Colonic mucosa (tissue), 4 donors: ENCODE data around the gene EVC. TPM values are rescaled to one million over a fixed set of nuclear protein-coding genes. Genes with fewer than 3 reads are reported as not detected.
A peak's percentile ranks its signal among the peaks of the same experiment; 100 is the strongest.

Experiments
- DNase-seq: peaks from one replicate; pipeline ENCODE4 v3.0.0-alpha.2; 2020
- H3K27ac ChIP-seq: fragments of 200-600 bp; one replicate; pipeline ENCODE4 v1.8.0; 2021
- H3K27me3 ChIP-seq: fragments of 200-600 bp; one replicate; pipeline ENCODE4 v1.8.0; 2021
- H3K36me3 ChIP-seq: fragments of 200-600 bp; one replicate; pipeline ENCODE4 v1.8.0; 2021
- H3K4me1 ChIP-seq: fragments of 200-600 bp; one replicate; pipeline ENCODE4 v1.8.0; 2021; ENCODE audit warnings: mild to moderate bottlenecking
- H3K4me3 ChIP-seq: fragments of 200-600 bp; one replicate; pipeline ENCODE4 v1.8.0; 2021
- H3K9ac ChIP-seq, 2 donors: one replicate each; pipeline ENCODE4 v1.7.0; 2013; ENCODE audit warnings: control low read depth in 2 of 2, low read depth in 2 of 2, low read length in 2 of 2
- H3K9me3 ChIP-seq: fragments of 200-600 bp; one replicate; pipeline ENCODE4 v1.8.0; 2021
- intact Hi-C: fragments of 100-400 bp; cut with DNase I; formaldehyde crosslinking; loops from one replicate; pipeline ENCODE4 v1.14.1; 2022
- total RNA-seq, 2 donors: library from RNA; stranded (reverse); fragmentation: NEBNext Ultra II Directional in 1 of 2; extraction: Animal tissue kit (Norgen Biotek cat#: 25700) in 1 of 2; gene quantifications; one replicate each; pipeline ENCODE4 v1.2.1, GENCODE V29; 2021
- TF ChIP-seq, protein P1 (sequence below): fragments of 200-600 bp; IDR thresholded peaks from one replicate; pipeline ENCODE4 v1.8.0; 2022; ENCODE audit warnings: antibody characterized with exemption, mild to moderate bottlenecking
- donor health status: healthy.
- donor health status: DM: no; HTN: no; CAD: no.
- donor health status: DM: no; HTN: no; CAD: no.

EVC gene
- total RNA-seq, 2 donors from 2014 or later: 1.1 to 4.1 TPM

DNA sequence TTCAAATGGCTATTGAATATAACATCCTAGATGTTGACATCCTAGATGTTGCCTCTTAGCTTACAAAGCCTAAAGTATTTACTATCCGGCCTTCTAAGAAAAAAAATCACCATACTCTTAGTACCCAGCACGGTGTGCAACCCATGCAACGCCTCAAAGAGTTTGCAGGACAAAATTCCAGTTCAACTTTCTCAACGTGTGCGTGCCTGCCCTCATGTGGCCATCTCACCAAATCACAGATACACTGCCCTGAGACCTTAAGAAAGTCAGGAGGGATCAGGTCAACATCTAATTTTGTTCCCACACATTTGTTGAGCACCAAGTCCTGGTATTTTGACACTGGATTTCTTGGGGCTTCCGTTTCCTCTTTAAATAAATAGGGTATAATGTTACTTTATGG, 113.6 kb downstream of the EVC start:
- Histone ChIP-seq H3K9ac (no peak overlapping the region), H3K27ac (no peak overlapping the region), H3K4me1 (no peaks in the 10 kb centered on the region), H3K4me3 (no peak overlapping the region), H3K27me3 (no peaks in the 10 kb centered on the region), H3K9me3 (no peaks in the 10 kb centered on the region), H3K36me3 (no peaks in the 10 kb centered on the region)
- no peak for DNase-seq
- intact Hi-C loops: no loop called here
- TF ChIP-seq, protein P1, sequence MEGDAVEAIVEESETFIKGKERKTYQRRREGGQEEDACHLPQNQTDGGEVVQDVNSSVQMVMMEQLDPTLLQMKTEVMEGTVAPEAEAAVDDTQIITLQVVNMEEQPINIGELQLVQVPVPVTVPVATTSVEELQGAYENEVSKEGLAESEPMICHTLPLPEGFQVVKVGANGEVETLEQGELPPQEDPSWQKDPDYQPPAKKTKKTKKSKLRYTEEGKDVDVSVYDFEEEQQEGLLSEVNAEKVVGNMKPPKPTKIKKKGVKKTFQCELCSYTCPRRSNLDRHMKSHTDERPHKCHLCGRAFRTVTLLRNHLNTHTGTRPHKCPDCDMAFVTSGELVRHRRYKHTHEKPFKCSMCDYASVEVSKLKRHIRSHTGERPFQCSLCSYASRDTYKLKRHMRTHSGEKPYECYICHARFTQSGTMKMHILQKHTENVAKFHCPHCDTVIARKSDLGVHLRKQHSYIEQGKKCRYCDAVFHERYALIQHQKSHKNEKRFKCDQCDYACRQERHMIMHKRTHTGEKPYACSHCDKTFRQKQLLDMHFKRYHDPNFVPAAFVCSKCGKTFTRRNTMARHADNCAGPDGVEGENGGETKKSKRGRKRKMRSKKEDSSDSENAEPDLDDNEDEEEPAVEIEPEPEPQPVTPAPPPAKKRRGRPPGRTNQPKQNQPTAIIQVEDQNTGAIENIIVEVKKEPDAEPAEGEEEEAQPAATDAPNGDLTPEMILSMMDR: peak; percentile 13

DNA sequence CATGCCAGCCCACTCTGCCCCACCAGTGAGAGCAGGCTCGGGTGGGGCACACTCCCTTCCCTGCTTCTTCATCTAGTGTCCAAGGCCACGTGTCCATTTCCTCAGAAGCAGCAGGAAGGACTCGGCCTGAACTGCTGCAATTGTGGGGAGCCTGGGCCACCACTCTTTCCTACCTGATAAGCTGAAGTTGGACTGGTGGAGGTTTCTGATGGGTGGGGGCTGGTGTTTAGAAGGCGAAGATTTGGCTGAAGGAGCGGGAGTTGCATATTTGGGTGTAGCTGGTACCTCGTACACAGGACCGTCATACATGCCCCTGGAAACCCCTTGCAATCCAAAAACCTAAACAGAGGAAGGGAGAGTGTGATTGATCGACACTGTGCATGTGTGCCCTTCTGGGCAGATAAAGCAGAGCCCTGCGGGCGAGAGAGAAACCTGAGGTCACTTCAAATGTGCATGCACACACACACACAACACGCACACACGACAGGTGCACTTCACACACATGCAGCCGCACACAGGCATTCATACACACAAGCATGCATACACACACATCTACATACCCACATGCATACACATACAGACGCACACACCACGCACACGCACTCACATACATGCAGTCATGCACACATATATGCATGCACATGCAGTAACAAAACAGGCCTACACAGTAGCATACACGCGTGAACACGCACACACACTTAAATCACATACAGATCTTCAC, 114.5 kb downstream of the EVC start:
- Histone ChIP-seq H3K9ac (no peak overlapping the region), H3K27me3 (no peaks in the 10 kb centered on the region), H3K4me3 (no peak overlapping the region), H3K9me3 (no peaks in the 10 kb centered on the region), H3K4me1 (no peaks in the 10 kb centered on the region), H3K27ac (no peak overlapping the region), H3K36me3 (no peaks in the 10 kb centered on the region)
- TF ChIP-seq, protein P1: no peak
- DNase-seq: no peak
- intact Hi-C loops: no loop called here

- H3K27ac ChIP-seq: no peak overlapping the region
- H3K4me1 ChIP-seq: no peaks in the 10 kb centered on the region
- H3K9me3 ChIP-seq: no peaks in the 10 kb centered on the region
- TF ChIP-seq, protein P1: no peak
- H3K36me3 ChIP-seq: no peaks in the 10 kb centered on the region
- no peaks in the 10 kb centered on the region for H3K27me3 ChIP-seq
- H3K4me3 ChIP-seq: no peak overlapping the region
- H3K9ac ChIP-seq: no peak overlapping the region
- intact Hi-C loops: no loop called here
- DNase-seq: no peak
Measured at GRCh38 chr4:5826437-5827107, 115.6 kb downstream of the EVC start.

DNA sequence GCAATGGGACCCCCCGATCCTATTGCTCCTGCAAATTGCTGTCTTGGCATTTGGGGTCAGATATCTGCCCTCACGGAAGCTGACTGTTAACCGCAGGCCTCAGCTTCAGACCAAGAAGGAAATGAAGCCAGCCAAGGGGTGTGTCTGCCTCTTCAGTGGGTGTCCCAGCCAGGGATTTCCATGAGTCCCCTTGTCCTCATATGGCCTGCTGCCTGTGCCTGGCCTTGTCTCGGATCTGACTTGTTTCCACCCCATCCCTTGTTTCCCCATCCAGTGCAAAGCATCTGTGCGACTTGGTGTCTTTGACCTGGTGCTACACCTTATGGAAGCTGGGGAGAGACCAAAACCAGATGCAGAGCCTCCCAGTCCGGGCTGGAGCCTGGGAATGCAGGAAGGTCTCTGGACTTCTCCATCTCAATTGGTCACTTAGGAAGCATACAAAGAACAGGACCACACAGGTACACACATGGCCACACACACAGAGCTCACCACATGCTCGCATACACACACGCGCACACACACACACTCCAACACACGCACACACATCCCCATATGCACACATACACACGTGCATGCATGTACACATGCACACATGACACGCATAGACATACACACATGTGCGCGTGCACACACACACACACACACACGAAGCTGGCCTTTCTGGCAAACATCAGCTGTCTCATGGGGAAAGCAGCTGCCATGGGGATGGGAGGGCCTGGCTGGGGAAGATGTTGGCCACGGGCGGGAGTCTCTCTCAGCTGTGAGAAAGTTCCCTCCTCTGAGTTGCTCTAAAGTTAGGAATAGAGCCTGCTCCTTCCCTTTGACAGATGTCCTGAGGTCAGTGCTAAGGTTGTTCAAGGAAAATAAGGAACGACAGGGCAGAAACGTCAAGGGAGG, 116.4 kb downstream of the EVC start:
- no peaks in the 10 kb centered on the region for H3K27me3 ChIP-seq
- H3K36me3 ChIP-seq: no peaks in the 10 kb centered on the region
- intact Hi-C loops: no loop called here

DNA sequence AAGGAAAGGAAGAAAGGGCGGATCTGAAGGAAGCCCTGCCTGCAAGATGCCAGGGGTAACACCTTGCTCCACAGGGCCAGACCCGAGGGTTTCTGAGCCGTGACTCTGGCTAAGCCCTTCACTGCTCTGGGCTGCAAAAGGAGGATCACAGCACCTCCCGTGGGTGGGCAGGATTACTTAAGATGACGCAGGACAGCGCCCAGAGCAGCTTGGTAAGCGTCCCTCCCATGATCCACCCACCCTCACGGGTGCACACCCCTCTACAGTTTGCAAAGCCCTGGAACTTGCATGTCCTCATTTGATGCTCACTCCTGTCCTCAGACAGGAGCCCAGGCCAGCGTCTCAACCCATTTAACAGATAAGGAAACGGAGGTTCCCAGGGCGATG, 117.0 kb downstream of the EVC start:
- Histone ChIP-seq H3K4me3 (no peak overlapping the region), H3K36me3 (no peaks in the 10 kb centered on the region), H3K27ac (no peak overlapping the region), H3K27me3 (no peaks in the 10 kb centered on the region), H3K9me3 (no peaks in the 10 kb centered on the region), H3K9ac (no peak overlapping the region), H3K4me1 (no peaks in the 10 kb centered on the region)
- intact Hi-C loops: no loop called here
- no peak for DNase-seq
- TF ChIP-seq, protein P1: no peak

More for the DNA sequence above, 116.4 kb downstream of the EVC start:
- no peak for DNase-seq
- H3K27ac ChIP-seq: no peak overlapping the region
- H3K4me3 ChIP-seq: no peak overlapping the region
- no peak overlapping the region for H3K9ac ChIP-seq
- TF ChIP-seq, protein P1: no peak
- no peaks in the 10 kb centered on the region for H3K4me1 ChIP-seq
- no peaks in the 10 kb centered on the region for H3K9me3 ChIP-seq
